Measurements from ENCODE around the gene PELI2. TPM values are rescaled to one million over a fixed set of nuclear protein-coding genes. Genes with fewer than 3 reads are reported as not detected.

Gene PELI2
- total RNA-seq, 1 donor from 2014 or later, result 44.0 TPM

DNA sequence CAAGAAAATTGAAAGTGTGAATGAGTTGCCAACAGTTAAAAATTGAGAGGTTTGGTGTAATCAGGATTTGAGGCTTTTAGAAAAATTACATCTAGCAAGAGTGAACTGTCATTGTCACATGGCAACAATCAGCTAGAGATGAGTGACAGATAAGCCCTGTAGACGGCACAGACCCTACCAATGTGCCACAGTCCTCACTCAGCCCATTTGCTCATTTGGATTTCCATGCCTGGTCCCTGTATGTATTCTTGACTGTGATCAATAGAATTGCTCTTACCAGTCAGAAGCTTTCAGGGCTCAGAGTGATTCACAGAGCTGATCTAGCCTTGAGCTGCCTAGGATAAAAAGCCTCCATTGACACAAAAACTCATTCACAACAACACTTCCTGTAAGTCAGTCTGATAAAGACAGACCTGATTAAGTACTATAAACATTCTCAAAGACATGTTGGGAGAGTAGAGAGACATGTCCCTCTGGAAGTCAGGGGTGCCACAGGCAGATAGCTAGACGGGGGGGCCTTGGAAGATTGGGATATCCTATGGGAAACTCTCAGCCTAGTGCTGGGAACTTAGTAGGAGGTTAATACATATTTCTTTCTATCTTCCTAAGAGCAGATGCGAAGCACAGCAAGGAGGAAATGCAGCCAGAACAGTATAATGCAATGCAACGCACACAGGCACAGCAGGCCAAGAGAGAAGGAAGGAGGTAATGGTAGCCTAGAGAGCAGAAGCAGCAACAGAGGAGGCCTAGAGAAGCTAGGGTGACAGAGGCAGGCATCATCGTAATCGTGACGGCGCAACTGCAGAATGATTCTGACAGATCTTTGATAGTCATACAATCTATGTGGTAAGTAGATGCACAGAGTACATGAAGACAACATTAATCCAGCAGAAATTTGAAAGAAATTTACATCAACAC lies 2.0 kb upstream of the PELI2 start:
- DNase-seq (ENCODE audit: low spot score) (no peak), ATAC-seq (no peak)
- intact Hi-C loops (cut with DNase I), result no loop called here

DNA sequence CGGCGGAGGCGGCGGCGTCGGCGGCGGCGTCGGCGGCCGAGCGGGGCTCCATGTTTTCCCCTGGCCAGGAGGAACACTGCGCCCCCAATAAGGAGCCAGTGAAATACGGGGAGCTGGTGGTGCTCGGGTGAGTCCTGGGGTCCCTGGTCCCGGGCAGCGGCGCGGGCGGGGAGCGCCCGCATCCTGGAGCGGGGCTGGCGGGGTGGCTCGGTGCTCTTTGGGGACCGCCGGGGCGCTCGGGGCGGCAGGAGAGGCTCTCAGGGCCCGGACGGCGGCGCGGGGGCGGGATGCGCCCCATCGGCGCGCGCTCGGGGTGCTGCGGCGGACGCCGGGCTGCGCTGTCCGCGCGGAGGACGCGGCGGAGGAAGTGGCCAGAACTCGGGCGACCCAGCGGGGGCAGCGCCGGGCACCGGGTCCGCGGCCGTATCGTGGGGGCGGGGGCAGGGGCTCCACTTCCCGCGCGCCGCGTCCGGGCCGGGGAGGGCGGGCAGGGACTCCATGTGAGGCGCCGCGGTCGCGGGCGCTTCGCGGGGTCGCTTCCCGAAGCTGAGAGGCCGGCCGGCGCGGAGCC lies 485 bp downstream of the PELI2 start:
- DNase-seq (ENCODE audit: low spot score), result peak; percentile 69
- ATAC-seq, result no peak
- intact Hi-C loops (cut with DNase I), result no loop called here

DNA sequence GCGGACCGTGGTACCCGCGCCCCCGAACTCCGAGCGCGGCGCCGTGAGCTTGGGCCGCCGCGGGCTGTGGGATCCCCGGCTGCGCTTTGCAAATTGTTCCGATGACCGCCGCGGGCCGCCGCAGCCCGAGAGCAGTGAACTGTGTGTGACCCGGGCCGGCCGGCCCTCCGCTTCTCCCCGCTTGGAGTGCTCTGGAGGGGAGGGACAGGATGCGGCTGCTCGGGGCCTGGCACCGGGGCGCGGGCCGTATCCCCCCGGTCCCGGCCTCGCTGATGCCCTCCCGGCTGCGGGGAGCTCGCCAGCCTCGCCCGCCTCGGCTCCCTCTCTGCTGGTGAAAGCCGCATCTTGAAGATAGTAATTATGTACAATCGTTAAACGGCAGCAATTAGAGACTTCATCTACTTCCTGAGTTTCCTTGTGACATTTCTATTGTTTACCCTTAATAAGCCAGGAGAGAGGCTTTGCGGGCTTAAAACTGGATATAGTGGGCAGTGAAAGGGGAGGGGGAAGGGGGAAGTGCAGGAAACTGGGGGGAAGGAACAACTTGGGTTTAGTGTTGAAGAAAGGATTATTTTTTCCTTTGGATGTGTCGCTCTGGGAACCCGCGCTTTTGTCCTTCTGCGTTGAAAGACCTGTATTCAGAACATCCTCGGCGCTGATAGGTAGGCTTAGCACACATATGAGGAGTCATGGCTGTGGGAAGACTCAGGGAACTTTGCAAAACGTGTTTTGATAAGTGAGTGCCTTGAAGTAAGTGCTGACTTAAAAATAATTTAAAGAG lies 1.2 kb downstream of the PELI2 start:
- peak; percentile 60 for ATAC-seq
- intact Hi-C loops (cut with DNase I), result no loop called here
- DNase-seq (ENCODE audit: low spot score), result peak; percentile 76

DNA sequence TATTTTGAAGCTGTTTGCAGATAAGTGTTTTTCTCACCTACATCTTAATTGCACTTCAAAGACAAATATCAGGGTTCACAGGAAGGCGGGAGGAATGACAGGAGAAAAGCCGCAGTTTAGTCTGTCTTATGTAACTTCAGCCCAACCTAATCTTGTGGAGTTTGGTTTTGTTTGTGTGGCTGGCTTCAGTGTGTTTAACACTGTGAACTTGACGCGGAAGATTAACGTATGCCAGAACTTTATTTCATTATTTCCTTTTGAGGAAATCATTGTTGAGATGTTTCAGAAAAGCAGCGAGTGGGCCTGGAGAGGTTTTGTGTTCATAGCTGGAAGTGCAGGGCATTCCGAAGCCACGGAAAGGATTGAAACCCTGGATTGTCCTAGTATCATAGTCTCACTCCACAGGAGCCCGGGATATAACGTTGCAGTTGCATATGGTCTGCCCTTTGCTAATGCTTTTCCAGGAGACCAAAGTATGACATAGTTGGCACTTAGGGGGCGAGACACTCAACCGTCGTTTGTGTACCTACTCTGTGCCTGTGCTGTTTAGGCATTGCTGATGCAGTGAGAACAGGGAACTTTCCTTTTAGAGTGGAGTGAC lies 2.0 kb downstream of the PELI2 start:
- ATAC-seq (peak; percentile 12), DNase-seq (ENCODE audit: low spot score) (no peak)
- intact Hi-C loops (cut with DNase I), result no loop called here

DNA sequence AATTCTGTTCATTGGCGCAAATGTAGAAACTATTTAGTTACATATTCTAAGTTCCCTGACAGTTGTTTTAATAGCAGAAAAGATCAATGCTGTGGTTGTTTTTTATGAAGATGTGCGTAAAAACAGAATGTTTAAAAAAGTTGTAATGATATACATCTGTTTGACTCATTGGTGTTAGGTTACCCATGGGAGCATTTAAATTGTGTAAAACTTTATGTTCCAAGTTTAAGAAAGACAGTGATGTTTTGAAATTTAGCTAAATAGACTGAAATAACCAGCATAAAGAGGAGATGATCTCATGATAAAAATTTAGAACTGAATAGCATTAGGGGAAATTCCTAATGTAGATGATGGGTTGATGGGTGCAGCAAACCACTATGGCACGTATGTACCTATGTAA lies 3.6 kb downstream of the PELI2 start:
- ATAC-seq, result no peak
- intact Hi-C loops (cut with DNase I), result no loop called here
- DNase-seq (ENCODE audit: low spot score), result no peak

DNA sequence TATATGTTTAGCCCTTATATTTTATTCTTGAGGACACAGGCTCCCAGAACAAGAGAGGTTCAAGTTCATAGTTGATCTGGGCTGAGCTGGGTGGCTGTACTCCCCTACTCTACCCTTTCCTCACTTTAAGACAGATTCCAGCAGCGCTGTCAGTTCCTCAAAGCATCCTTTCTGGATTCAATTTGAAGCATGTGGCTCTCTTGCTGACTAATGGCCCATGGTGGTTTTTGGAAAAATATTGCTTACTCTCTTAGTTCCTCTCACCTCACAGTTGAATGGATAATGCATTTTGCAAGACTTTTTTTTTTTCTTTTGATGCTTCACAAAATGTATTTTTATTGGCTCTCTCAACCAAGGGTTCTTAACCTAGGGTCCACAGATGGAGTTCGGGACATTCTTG lies 4.1 kb downstream of the PELI2 start:
- intact Hi-C loops (cut with DNase I), result no loop called here
- no peak for DNase-seq (ENCODE audit: low spot score)
- no peak for ATAC-seq

DNA sequence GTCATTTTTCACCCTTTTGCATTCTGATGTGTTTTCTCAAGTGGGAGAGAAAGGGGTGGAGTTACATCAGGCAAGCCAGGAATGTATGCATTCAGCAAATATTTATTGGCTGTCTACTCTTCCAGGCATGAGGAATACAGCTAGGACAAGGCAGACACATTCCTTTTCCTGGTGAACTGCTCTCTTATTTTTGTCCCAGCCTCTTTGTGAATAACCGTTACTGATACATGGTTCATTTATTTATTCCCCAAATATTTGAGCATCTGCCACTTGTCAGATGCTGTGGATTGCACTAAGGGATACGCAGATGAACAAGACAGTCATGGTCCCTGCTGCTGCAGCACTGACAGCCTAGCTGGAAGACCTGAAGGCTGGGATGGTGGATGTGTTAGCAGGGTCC lies 6.1 kb downstream of the PELI2 start:
- intact Hi-C loops (cut with DNase I), result no loop called here
- DNase-seq (ENCODE audit: low spot score) (no peak), ATAC-seq (no peak)

DNA sequence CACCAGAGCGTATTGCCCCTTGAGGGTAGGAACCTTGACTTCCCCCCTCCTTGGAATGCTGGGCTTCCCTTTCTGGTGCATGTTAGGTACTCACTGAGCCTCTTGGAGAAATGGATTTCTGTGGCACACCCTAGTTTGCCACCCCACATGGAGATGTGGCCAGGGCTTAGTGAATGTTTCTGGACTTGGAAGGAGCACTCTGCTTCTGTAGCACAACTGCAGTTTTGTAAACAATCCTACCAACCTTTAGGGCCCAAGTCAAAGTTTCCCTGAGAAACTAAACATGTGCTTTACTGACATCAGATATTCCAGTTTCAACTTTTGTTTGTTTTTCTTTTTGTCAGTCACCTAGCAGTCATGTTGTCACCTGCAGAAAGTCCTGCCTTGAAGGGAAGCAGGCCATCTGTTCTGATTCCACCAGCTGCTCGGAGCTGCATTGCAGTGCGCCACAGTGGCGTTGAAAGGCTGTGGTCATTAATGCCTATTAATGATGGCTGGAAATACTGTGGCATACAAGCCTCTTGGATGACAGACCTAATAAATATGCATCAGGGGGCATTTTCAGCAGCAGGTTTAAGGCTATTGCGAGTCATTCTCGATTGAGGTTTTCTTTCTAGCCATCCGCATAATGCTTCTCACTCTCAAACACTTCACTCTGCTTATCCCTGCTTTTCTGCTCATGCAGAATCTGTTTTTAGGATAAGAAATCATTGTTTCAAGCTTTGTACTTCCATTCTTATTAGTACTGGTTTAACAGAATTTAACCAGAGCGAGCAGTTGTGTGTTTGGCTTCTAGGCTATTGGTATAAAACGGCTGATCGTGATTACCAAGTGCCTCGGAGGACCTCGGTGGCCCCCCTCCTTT lies 7.8 kb downstream of the PELI2 start:
- intact Hi-C loops (cut with DNase I), result no loop called here
- no peak for ATAC-seq
- DNase-seq (ENCODE audit: low spot score), result no peak

DNA sequence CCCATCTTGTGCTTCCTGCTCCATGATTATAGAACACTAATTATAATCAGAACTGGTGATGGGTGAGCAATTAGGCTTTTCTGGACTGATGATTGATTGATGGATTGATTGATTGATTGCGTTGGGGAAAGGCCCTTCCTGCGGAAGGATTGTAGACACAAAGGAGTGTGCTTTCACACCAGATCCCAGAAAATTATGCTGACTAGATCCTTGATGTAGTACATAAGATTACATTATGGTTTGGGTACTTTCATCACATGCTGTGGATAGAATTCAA lies 8.4 kb downstream of the PELI2 start:
- intact Hi-C loops (cut with DNase I), result no loop called here
- no peak for ATAC-seq
- DNase-seq (ENCODE audit: low spot score), result no peak

DNA sequence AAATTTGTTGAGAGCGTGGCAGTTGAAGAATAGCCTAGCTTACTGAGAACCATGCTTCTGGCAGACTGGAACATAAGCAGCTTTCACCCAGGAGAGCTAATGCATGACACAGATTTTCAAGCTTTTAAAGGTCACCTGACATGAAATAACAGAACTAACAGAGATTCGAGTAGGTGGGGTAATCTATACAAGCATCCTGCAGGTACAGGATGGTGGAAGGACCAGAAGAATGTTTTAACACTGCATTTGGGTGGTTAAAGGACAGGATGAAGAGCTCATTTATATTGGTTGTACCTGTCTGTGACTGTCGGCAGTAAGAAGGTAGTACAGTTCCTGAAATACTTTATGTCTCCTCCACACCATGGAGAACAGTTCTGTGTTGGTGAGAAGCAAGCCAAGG lies 8.9 kb downstream of the PELI2 start:
- DNase-seq (ENCODE audit: low spot score), result no peak
- intact Hi-C loops (cut with DNase I), result no loop called here
- ATAC-seq, result no peak

DNA sequence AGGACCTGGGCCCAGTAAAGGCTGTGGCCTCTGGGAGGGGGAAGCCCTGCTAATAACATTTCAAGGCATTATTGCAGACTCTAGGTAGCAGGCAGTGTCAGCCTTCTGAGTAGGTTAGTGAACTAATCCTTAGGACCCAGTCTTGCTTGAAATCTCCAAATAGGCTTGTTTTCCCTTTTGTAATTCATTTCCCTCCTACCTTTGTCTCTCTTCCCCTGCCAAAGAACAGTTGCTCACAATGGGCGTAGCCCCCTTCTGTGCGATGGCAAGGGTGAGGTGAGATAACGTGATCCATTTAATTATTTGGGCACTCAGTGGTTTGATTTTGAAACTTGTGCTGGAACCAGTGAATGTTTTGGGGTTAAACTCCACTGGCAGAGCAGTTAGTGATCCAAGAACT lies 10.9 kb downstream of the PELI2 start:
- no peak for DNase-seq (ENCODE audit: low spot score)
- ATAC-seq, result no peak
- intact Hi-C loops (cut with DNase I), result no loop called here

DNA sequence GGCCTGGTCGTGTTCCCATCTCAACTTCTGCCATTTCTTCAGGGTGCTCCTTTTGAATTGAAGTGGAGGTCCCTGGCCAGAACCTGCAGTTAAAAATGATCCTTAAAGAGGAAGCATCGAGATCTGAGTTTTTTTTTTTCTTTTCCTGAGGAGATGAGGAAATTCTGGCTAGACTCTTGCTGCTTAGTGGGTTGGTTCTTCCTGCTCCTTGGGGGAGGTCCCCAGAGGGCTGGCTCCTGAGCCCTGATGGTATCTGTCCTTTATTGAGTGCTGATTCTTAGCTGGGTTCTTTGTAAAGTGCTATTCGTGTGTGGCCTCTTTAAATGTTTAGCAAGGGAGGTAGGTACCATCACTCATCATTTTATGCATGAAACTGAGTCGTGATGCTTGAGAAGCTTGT lies 11.7 kb downstream of the PELI2 start:
- peak; percentile 63 for ATAC-seq
- intact Hi-C loops (cut with DNase I), result loop anchor here (10.0 kb wide), 1 partner anchor 55 kb away; no protein-coding TSS in a partner anchor

DNA sequence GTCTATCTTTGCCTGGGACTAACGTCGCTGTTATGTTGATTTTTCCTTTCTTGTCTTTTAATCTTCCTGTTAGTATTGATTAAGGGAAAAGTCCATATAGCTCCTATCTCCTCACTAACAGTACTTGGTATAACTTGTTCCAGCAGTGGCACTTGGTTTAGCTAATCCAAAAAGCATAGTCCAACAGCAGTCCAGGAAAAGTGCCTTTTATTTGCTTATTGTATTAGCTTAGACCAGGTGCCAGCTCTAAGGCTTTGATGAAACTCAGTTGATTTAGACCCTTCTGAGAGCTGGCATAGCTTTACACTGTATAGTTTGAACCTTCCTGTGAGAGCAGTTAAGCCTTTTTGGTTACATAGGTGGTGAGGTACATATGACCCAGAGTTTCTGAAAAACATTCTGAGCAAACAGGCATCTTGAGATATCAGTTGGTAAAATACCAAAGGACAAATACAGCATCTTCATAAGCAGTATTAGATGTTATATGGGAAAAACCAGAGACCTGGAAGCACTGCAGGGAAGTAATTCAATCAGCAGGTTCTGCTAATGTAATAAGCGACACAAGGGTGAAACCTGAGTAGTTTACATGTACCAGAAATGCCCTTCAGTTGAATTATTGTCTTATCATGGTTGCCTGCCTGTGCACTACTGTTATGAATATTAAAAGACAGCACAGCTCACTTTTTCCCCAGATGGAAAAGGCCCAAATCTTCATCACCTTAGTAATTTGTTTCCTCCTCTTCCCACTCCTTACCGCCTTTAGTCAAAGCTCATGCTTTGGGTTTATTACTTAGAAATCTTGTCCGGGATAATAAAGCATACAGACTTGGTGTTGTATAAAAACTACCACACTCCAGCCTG lies 13.0 kb downstream of the PELI2 start:
- no peak for ATAC-seq

More for the DNA sequence above, 11.7 kb downstream of the PELI2 start:
- DNase-seq (ENCODE audit: low spot score), result no peak

DNA sequence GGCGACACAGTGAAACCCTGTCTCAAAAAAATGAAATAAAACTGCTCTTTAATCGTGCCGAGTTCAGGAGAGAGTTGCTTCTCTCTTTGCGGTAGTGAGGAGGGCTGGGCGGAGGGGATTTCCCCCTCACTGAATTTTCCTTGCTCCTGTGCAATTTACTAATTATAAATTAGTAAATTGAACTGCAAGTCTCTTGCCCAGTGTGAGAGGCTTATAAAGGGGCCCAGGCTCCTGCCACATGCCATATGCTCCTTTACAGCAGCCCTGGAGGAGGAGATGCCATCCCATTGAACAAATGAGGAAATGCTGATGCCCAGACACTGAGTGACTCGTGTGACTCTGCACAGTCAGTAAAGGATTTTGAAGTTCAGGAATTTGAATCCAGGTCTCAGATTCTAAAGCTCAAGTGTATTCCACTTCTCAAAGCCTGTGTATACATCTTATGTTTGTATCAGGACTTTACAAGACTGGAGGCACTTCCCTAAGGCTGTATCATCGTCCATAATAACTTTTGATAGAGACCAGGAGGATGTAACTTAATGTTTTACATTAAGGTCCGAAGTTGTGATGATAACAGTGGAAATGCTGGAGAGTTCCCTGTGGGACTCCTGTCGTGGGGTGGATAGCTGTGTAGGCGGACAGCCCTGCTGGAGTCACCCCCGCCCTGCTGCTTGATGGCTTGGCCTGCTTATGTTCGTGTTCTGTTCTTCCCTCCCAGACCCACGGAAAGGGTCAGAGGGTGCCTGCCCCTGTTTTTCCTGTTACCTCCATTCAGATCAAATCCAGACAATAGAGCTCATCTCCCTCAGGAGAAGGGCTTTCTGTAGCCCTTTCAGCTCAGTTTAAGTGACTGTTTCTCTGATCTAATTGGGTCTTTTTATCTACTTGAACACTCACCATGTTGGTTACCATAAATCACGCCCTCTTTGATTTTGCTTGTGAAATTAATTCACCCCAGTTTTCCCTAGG lies 13.9 kb downstream of the PELI2 start:
- intact Hi-C loops (cut with DNase I), result loop anchor here (10.0 kb wide), 1 partner anchor 53 kb away; no protein-coding TSS in a partner anchor
- ATAC-seq (no peak), DNase-seq (ENCODE audit: low spot score) (no peak)

More for the DNA sequence above, 13.0 kb downstream of the PELI2 start:
- intact Hi-C loops (cut with DNase I), result loop anchor here (10.0 kb wide), 1 partner anchor 54 kb away; no protein-coding TSS in a partner anchor
- DNase-seq (ENCODE audit: low spot score), result no peak

DNA sequence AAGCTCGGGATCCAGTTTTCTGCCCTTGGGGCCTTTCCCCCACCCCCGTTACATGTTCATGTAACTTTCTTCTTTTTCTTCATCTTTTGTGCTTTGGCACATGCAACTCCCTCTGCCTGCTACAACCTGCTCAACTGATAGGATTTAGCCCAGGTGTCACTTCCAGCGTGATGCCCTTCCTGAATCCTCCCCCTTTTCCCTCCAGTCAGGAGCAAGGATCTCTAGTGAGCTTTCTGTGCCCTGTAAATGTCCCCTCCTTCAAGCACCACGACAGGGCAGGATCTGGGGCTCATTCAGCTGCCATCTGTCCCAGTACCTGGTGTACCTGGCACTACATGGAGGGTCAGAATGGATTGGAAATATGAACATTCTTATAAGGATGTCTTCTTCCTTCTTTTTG lies 15.3 kb downstream of the PELI2 start:
- ATAC-seq (no peak), DNase-seq (ENCODE audit: low spot score) (no peak)
- intact Hi-C loops (cut with DNase I), result loop anchor here (10.0 kb wide), 1 partner anchor 51 kb away; no protein-coding TSS in a partner anchor

DNA sequence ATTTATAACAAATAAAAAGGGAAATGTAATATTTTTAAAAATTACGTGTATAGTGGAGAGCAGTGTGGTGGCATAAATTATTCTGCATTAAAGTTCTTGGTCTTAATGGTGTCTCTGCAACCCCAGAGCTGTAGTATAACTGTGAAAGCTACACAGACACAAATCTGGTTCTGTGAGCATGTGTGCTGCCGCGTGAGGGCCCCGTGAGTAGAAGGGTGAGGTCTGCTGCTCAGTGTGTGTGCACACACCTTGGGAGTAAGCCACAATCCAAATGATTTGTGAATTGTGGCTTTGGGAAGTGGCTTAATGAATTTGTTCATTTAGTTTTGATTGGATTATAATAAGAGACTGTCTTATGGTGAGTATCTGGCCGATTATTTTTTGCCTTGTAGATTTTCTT lies 16.8 kb downstream of the PELI2 start:
- DNase-seq (ENCODE audit: low spot score) (no peak), ATAC-seq (peak; percentile 86)
- intact Hi-C loops (cut with DNase I), result loop anchor here (10.0 kb wide), 1 partner anchor 50 kb away; no protein-coding TSS in a partner anchor

All from sciatic nerve (tissue), 2 donors.